ENCODE data around the gene RGL2.
"Not testable (repeated sequence)": the region's sequence is repeated elsewhere in the genome, so short reads cannot be mapped to it uniquely, and the experiment has no call there.

RGL2 gene

DNA sequence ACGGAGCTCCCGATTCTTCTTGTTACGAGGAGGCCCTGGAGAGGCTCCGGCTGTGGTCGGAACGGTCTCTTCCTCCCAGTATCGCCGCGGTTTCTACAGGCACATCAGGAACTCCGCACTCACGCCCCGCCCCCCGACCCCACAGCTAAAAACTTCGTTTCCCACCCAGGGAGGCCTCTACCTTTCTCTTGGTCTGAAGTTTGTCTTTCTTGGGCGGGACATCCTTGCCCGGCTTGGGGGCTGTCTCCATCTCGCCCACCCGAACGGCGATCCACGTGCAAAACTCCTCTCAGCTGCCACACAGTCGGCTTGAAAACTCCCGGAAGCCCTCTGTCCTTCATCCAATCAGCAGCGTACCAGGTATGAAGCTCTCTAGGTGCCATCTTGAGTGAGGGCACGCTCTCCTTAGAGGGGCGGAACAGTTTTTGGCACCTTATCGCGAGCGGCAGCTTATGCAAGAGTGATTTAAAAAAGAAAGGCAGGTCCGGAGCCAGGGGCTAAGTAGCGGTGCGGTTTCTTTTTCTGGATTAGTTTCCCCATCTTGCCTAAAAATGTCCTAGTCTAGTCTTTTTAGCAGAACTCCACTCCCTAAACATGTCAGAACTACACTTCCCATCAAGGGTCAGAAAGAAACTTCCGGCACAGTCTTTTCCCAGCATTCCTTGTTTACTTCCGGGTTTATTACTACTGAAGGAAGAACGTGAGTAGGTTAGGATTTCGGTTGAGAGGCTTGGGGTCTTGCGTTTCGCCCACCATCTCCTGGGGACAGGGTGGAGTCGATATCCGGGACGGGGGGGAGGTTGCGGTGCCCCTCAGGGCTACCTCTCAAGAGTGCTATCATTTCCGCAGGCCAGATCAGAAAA is 9.6 kb downstream of the RGL2 start, which contains the start of the genes PFDN6 and WDR46:
PFDN6 (plus strand) TSS at position 681 of the 863 bp plus-strand sequence. CDS start 256 bp downstream, outside the sequence.
WDR46 (minus strand) TSS at position 319 of the 863 bp plus-strand sequence; CDS start at position 250, 69 bp downstream.
- TF ChIP-seq, protein P1, sequence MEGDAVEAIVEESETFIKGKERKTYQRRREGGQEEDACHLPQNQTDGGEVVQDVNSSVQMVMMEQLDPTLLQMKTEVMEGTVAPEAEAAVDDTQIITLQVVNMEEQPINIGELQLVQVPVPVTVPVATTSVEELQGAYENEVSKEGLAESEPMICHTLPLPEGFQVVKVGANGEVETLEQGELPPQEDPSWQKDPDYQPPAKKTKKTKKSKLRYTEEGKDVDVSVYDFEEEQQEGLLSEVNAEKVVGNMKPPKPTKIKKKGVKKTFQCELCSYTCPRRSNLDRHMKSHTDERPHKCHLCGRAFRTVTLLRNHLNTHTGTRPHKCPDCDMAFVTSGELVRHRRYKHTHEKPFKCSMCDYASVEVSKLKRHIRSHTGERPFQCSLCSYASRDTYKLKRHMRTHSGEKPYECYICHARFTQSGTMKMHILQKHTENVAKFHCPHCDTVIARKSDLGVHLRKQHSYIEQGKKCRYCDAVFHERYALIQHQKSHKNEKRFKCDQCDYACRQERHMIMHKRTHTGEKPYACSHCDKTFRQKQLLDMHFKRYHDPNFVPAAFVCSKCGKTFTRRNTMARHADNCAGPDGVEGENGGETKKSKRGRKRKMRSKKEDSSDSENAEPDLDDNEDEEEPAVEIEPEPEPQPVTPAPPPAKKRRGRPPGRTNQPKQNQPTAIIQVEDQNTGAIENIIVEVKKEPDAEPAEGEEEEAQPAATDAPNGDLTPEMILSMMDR (IDR thresholded peaks at IDR 0.05) = no peak
- no peak for TF ChIP-seq ZFX (IDR thresholded peaks at IDR 0.05; ENCODE audit: borderline replicate concordance)

DNA sequence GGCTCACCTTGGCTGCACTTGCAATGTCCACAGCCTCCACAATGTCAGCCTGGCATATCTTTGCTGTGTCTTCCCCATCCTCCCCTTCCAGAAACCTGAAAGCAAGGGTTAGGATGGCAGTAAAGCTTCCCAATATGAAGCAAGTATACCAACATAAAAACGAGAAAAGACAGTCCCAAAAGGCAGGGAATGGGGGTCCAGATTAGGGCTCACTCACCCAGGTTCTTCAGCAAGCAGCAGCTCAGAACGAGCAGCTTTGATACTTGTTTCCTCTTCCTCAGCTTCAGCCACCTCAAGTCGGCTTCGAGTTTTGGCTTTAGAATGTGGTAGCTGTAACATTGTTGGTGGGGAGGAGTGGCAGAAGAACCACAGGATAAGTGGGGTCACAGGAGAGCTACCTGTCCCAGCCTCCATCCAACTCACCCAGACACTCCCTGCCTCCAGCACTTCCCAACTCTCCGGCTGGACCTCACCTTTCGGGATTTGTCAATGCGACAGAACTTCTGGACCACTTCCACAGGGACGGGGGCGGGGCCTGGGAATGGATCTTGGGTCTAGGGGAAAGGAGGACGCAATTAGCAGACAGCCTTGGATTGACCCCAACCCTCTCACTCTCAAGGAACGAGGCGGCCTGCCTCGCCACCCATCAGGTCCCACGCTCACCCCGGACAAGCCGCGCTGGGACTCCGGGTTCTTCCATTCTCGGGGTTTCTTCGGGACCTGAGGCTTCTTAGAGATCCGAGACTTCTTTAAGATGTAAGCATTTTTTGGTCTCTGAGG is 10.4 kb downstream of the RGL2 start:
- TF ChIP-seq, protein P1 (IDR thresholded peaks at IDR 0.05) = no peak
- no peak for TF ChIP-seq ZFX (IDR thresholded peaks at IDR 0.05; ENCODE audit: borderline replicate concordance)
- peak overlapping the region; percentile 70 for H3K27ac ChIP-seq

More for the DNA sequence above, 9.6 kb downstream of the RGL2 start, which contains the start of the genes PFDN6 and WDR46:
- H3K27ac ChIP-seq = peak within 1 kb of the TSS; percentile 70

DNA sequence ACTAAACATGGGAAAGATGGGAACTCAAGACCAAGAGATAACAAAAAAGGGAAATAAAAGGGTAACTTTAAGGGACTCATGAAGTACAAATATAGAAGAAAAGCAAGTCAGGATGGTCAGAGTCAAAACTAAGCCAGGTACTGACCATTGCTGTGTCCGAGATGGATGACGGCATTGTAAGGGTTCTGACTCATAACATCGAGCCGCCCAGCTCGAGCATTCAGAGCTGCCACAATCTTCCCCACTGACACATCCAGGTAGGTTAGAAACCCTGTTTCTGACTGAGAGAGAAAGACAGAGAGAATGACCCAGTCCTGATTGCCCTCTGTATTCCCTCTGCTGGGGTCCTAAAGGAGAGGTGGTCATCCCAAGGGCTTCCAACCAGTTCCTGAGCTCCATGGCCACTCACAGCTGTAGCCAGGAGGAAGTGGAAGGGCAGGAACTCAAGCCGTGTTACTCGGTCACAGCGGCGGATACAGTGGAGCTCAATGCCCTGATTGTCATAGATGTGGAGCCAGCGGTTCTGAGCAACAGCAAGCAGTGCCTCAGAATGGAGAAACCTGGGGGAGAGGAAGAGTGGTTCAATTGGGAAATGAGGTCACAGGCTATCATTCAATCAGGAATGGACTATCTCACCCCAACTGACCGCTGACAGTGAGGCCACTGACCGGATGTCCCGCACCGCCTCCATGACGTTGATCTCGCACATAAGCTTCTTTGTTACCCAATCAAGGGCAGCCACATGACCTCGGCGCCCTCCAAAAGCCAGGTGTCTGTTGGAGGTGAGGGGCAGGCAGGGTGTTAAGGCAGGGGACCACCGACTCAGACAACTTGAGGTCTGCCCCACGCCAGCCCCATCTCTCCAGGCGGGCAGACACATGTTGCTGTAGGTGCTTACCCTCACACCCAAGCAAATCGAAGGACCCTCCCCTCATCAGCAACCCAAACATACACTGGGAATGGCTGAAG is 11.5 kb downstream of the RGL2 start:
- no peak for TF ChIP-seq ZFX (IDR thresholded peaks at IDR 0.05; ENCODE audit: borderline replicate concordance)
- TF ChIP-seq, protein P1 (IDR thresholded peaks at IDR 0.05) = no peak
- H3K27ac ChIP-seq = no peak overlapping the region

DNA sequence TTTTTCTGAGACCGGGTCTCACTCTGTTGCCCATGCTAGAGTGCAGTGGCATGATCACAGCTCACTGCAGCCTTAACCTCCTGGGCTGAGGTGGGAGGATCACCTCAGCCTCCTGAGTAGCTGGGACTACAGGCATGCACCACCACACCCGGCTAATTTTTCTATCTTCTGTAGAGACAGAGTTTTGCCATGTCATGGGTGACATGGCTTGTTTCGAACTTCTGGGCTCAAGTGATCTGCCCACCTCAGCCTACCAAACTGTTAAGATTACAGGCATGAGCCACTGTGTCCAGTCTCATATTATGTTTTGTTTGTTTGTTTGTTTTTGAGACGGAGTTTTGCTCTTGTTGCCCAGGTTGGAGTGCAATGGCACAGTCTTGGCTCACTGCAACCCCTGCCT is 13.5 kb downstream of the RGL2 start:
- H3K27ac ChIP-seq = not testable (repeated sequence)

DNA sequence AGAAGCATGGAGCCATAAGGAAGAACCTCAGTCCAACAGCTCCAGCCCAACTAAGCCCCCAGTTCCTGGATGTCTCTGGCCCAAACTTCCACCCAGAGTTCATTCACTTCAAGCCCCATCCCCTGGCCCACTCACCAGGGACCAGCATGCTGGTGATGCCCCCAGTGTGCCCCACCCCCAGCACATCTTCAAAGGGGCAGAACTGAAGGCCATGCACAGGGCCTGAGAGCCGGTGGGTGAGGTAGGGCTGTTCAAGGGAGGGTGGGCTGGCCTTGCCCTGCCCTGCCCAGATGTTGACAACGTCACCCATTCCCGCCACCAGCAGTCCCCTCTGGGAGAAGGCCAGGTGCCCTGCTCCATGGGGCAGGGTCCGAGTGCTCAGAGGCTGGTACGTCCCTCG is 18.2 kb downstream of the RGL2 start:
- H3K27ac ChIP-seq = no peak overlapping the region
- no peak for TF ChIP-seq ZFX (IDR thresholded peaks at IDR 0.05; ENCODE audit: borderline replicate concordance)
- TF ChIP-seq, protein P1 (IDR thresholded peaks at IDR 0.05) = no peak

DNA sequence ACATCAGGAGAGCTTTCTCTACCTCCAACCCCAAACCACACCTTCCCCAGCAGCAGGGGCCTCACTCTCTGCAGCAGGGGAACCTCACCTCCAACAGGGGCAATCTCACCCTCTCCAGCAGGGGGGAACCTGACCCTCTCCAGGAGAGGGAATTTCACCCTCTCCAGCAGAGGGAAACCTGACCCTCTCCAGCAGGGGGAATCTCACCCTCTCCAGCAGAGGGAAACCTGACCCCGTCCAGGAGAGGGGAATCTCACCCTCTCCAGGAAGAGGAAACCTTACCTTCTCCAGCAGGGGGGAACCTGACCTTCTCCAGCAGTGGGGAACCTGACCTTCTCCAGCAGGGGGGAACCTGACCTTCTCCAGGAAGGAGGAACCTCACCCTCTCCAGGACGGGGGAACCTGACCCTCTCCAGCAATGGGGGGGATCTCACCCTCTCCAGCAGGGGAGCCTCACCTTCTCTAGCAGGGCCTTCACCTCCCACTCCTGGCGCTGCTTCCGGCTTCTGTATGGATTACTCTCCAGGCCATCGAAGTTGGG is 18.7 kb downstream of the RGL2 start:
- TF ChIP-seq ZFX (IDR thresholded peaks at IDR 0.05; ENCODE audit: borderline replicate concordance) = no peak
- TF ChIP-seq, protein P1 (IDR thresholded peaks at IDR 0.05) = peak; percentile 38
- no peak overlapping the region for H3K27ac ChIP-seq
